Vagina (tissue), 2 donors: ENCODE measurements around the gene MYO10. TPM values are rescaled to one million over a fixed set of nuclear protein-coding genes. Genes with fewer than 3 reads are reported as not detected.

Experiments
- DNase-seq, 2 donors: peaks; one replicate each; pipeline ENCODE4 v3.0.0-alpha.2; 2017; ENCODE audit errors: extremely low spot score in 2 of 2
- H3K27ac ChIP-seq: fragments of 200-600 bp; sonication (generic); one replicate; pipeline ENCODE4 v1.5.1; 2019
- H3K27me3 ChIP-seq: fragments of 200-600 bp; sonication (generic); one replicate; pipeline ENCODE4 v1.5.1; 2019
- H3K36me3 ChIP-seq, 2 donors: fragments of 200-600 bp; sonication (generic); one replicate each; pipeline ENCODE4 v1.5.1; 2017 to 2019
- H3K4me1 ChIP-seq: fragments of 200-600 bp; sonication (generic); one replicate; pipeline ENCODE4 v1.5.1; 2019
- H3K4me3 ChIP-seq, 2 donors: fragments of 200-600 bp; sonication (generic); 1 replicate in 1 of 2; 2 replicates in 1 of 2; pipeline ENCODE4 v1.5.1; 2016 to 2019
- H3K9me3 ChIP-seq: fragments of 200-600 bp; sonication (generic); one replicate; pipeline ENCODE4 v1.5.1; 2019
- POLR2A ChIP-seq, 2 donors: fragments of 450-650 bp; IDR thresholded peaks; one replicate each; pipeline ENCODE4 v1.6.1; 2017; ENCODE audit warnings: antibody characterized with exemption in 2 of 2, mild to moderate bottlenecking in 2 of 2, moderate library complexity in 2 of 2
- POLR2AphosphoS5 ChIP-seq, 2 donors: sonication (generic); formaldehyde crosslinking; IDR thresholded peaks; one replicate each; pipeline ENCODE4 v1.9.0; 2017; ENCODE audit warnings: antibody characterized with exemption in 2 of 2, mild to moderate bottlenecking in 2 of 2, low read depth in 1 of 2; ENCODE audit not compliant: insufficient read depth in 1 of 2
- intact Hi-C: fragments of 100-400 bp; cut with DNase I; formaldehyde crosslinking; loops from one replicate; pipeline ENCODE4 v1.15.1; 2023
- total RNA-seq: library from RNA; depleted of rRNA; stranded (reverse); fragments of >200 nt; gene quantifications from one replicate; pipeline ENCODE4 v1.2.3, GENCODE V29; 2016
- TF ChIP-seq, protein P1 (sequence below), 3 experiments: fragments of 450-650 bp in 2 of 3; fragments of 200-600 bp in 1 of 3; sonication (generic) in 1 of 3; IDR thresholded peaks; one replicate each; pipeline ENCODE4 v1.5.1; 2017 to 2019; ENCODE audit warnings: antibody characterized with exemption in 3 of 3, mild to moderate bottlenecking in 2 of 3, moderate library complexity in 2 of 3

The MYO10 gene
- total RNA-seq, 1 donor from 2014 or later, result 22.1 TPM

DNA sequence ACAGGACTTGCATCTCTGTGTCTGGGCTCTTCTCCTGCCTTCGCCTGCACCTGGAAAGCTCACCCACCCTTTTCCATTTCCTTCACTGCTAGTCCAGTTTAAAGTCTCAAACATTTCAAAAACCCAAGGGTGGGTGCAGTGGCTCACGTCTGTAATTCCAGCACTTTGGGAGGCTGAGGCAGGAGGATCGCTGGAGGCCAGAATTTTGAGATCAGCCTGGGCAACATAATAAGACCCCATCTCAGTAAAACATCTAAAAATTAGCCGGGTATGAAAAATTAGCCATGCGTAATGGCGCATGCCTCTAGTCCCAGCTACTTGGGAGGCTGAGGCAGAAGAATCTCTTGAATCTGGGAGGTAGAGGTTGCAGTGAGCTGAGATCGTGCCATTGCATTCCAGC, 179.4 kb downstream of the MYO10 start:
- Histone ChIP-seq H3K4me3 (no peak overlapping the region), H3K27me3 (no peaks in the 10 kb centered on the region), H3K9me3 (no peaks in the 10 kb centered on the region), H3K27ac (no peak overlapping the region), H3K36me3 (peaks cover 0 to 24% of the 10 kb centered on the region in 2 donors), H3K4me1 (no peaks in the 10 kb centered on the region)
- no peak for DNase-seq
- TF ChIP-seq, protein P1, sequence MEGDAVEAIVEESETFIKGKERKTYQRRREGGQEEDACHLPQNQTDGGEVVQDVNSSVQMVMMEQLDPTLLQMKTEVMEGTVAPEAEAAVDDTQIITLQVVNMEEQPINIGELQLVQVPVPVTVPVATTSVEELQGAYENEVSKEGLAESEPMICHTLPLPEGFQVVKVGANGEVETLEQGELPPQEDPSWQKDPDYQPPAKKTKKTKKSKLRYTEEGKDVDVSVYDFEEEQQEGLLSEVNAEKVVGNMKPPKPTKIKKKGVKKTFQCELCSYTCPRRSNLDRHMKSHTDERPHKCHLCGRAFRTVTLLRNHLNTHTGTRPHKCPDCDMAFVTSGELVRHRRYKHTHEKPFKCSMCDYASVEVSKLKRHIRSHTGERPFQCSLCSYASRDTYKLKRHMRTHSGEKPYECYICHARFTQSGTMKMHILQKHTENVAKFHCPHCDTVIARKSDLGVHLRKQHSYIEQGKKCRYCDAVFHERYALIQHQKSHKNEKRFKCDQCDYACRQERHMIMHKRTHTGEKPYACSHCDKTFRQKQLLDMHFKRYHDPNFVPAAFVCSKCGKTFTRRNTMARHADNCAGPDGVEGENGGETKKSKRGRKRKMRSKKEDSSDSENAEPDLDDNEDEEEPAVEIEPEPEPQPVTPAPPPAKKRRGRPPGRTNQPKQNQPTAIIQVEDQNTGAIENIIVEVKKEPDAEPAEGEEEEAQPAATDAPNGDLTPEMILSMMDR (IDR thresholded peaks at IDR 0.05), result no peak
- intact Hi-C loops, result no loop called here

DNA sequence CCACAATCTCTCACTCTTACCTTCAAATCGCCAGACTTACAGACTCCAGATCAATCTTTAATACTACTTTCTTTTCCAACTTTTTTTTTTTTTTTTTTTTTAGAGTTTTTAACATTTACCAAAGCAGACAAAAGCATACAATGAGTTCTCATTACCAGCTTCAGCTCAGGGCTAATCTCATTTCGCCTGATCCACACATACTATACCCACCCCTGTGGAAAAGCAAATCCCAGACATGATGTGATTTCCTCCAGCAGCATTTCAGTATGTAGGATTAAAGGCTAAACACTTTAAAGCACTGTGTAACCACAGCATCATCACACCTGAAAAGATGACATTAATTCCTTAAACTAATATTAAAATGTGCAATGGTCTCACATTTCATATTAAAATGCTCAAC, 180.4 kb downstream of the MYO10 start:
- Histone ChIP-seq H3K36me3 (peaks cover 0 to 15% of the 10 kb centered on the region in 2 donors), H3K4me3 (no peak overlapping the region), H3K27ac (no peak overlapping the region), H3K4me1 (no peaks in the 10 kb centered on the region), H3K27me3 (no peaks in the 10 kb centered on the region), H3K9me3 (no peaks in the 10 kb centered on the region)
- DNase-seq, result no peak
- TF ChIP-seq POLR2A (IDR thresholded peaks at IDR 0.05) (no peak), POLR2AphosphoS5 (IDR thresholded peaks at IDR 0.05; ENCODE audit: insufficient read depth in 1 of 2, low read depth in 1 of 2) (no peak)
- TF ChIP-seq, protein P1 (IDR thresholded peaks at IDR 0.05), result no peak
- intact Hi-C loops, result no loop called here

DNA sequence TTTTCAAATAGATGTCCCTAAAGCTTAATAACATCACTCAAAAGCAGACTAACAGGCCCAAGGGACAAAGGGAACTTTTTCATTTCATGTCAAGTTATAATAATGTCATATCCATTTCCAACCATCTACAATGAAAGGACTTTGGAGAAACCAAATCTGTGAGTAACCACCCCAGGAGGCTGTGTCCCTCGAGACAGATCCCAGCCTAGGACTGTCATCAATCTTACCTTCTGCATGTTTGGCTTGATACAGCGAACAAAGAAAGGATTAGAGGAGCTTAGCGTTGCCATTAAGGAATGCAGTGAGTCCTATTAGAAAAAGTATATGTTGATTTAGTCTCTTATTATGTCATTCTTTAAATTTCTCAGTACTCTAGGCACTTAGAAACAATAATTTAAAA, 181.5 kb downstream of the MYO10 start:
- Histone ChIP-seq H3K27ac (no peak overlapping the region), H3K27me3 (no peaks in the 10 kb centered on the region), H3K9me3 (no peaks in the 10 kb centered on the region), H3K4me3 (no peak overlapping the region), H3K36me3 (peaks cover 0 to 11% of the 10 kb centered on the region in 2 donors), H3K4me1 (no peaks in the 10 kb centered on the region)
- no peak for DNase-seq
- intact Hi-C loops, result no loop called here
- TF ChIP-seq POLR2AphosphoS5 (IDR thresholded peaks at IDR 0.05; ENCODE audit: insufficient read depth in 1 of 2, low read depth in 1 of 2) (peak in 1 of 2 donors; percentile 46), POLR2A (IDR thresholded peaks at IDR 0.05) (no peak)
- TF ChIP-seq, protein P1 (IDR thresholded peaks at IDR 0.05), result no peak

DNA sequence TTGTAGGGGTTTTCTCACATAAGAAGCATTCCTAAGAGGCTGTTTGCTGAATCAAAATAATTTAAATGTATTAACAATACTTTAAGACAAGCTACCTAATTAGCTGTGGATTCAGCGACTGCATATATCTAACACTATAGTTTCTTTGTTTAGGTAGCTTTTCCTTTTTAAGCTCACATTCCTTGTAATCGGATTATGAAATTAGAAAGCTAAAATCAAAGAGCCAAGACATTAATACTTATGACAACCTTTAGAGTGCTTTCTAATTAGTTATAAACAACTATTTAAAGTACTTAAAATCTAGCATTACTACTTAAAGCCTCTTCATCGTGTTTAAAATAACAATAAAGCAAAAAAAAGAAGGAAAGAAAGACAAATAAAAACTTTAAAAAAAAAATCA, 182.0 kb downstream of the MYO10 start:
- H3K36me3 ChIP-seq, result peaks cover 0 to 11% of the 10 kb centered on the region in 2 donors
- DNase-seq, result no peak
- no peaks in the 10 kb centered on the region for H3K9me3 ChIP-seq
- no peak overlapping the region for H3K27ac ChIP-seq
- intact Hi-C loops, result no loop called here
- no peak overlapping the region for H3K4me3 ChIP-seq
- TF ChIP-seq, protein P1 (IDR thresholded peaks at IDR 0.05), result no peak
- H3K4me1 ChIP-seq, result no peaks in the 10 kb centered on the region
- no peaks in the 10 kb centered on the region for H3K27me3 ChIP-seq

DNA sequence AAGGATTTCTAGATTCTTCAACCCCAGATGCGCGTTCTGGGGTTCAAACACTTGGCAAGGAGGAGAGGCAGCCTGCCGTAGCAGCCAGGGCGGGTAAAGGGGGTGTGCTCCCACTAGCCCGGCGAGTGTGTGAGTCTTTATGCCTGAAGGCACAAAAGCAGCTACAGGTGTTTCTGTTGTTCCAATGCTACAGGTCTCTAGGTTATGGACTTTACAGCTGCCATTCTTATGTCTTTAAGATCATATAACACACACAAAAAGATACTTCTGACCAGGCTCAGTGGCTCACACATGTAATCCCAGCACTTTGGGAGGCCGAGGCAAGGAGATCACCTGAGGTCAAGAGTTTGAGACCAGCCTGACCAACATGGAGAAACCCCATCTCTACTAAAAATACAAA, 185.6 kb downstream of the MYO10 start:
- Histone ChIP-seq H3K4me3 (no peak overlapping the region), H3K36me3 (no peaks in the 10 kb centered on the region), H3K27ac (no peak overlapping the region), H3K27me3 (no peaks in the 10 kb centered on the region), H3K4me1 (no peaks in the 10 kb centered on the region), H3K9me3 (no peaks in the 10 kb centered on the region)
- DNase-seq, result no peak
- intact Hi-C loops, result no loop called here
- TF ChIP-seq POLR2A (IDR thresholded peaks at IDR 0.05) (no peak), POLR2AphosphoS5 (IDR thresholded peaks at IDR 0.05; ENCODE audit: insufficient read depth in 1 of 2, low read depth in 1 of 2) (no peak)
- TF ChIP-seq, protein P1 (IDR thresholded peaks at IDR 0.05), result no peak
